ENCODE data around the gene KLHL42.

The KLHL42 gene

GRCh38 chr12:27780612-27781408, 777 bp downstream of the KLHL42 start:
- DNase-seq (ENCODE audit: low spot score): peak; percentile 72

- DNase-seq (ENCODE audit: low spot score): no peak
Observed at GRCh38 chr12:27781680-27782079, 1.6 kb downstream of the KLHL42 start.

GRCh38 chr12:27782481-27782880, 2.4 kb downstream of the KLHL42 start:
- DNase-seq (ENCODE audit: low spot score): no peak

GRCh38 chr12:27785882-27786570, 6.0 kb downstream of the KLHL42 start:
- no peak for DNase-seq (ENCODE audit: low spot score)

- DNase-seq (ENCODE audit: low spot score): no peak
Observed at GRCh38 chr12:27787559-27787958, 7.5 kb downstream of the KLHL42 start.

GRCh38 chr12:27790179-27790578, 10.1 kb downstream of the KLHL42 start:
- no peak for DNase-seq (ENCODE audit: low spot score)

- no peak for DNase-seq (ENCODE audit: low spot score)
Observed at GRCh38 chr12:27794818-27795584, 15.0 kb downstream of the KLHL42 start.

- no peak for DNase-seq (ENCODE audit: low spot score)
Observed at GRCh38 chr12:27796128-27796527, 16.1 kb downstream of the KLHL42 start.

- DNase-seq (ENCODE audit: low spot score): no peak
Observed at GRCh38 chr12:27797301-27798025, 17.4 kb downstream of the KLHL42 start.

GRCh38 chr12:27800819-27801218, 20.8 kb downstream of the KLHL42 start:
- DNase-seq (ENCODE audit: low spot score): no peak

GRCh38 chr12:27801630-27802029, 21.6 kb downstream of the KLHL42 start:
- no peak for DNase-seq (ENCODE audit: low spot score)

- DNase-seq (ENCODE audit: low spot score): no peak
Observed at GRCh38 chr12:27802511-27802910, 22.5 kb downstream of the KLHL42 start.

- no peak for DNase-seq (ENCODE audit: low spot score)
Observed at GRCh38 chr12:27802936-27803335, 22.9 kb downstream of the KLHL42 start.

- no peak for DNase-seq (ENCODE audit: low spot score)
Observed at GRCh38 chr12:27805238-27805637, 25.2 kb downstream of the KLHL42 start.

- DNase-seq (ENCODE audit: low spot score): no peak
Observed at GRCh38 chr12:27806259-27806658, 26.2 kb downstream of the KLHL42 start.

- DNase-seq (ENCODE audit: low spot score): no peak
Observed at GRCh38 chr12:27807063-27807703, 27.1 kb downstream of the KLHL42 start.

- no peak for DNase-seq (ENCODE audit: low spot score)
Observed at GRCh38 chr12:27808841-27809240, 28.8 kb downstream of the KLHL42 start.

- no peak for DNase-seq (ENCODE audit: low spot score)
Observed at GRCh38 chr12:27810756-27811155, 30.7 kb downstream of the KLHL42 start.

GRCh38 chr12:27812502-27812901, 32.5 kb downstream of the KLHL42 start:
- DNase-seq (ENCODE audit: low spot score): no peak

- no peak for DNase-seq (ENCODE audit: low spot score)
Observed at GRCh38 chr12:27814411-27814810, 34.4 kb downstream of the KLHL42 start.

- peak; percentile 37 for DNase-seq (ENCODE audit: low spot score)
Observed at GRCh38 chr12:27814851-27815591, 35.0 kb downstream of the KLHL42 start.

All from SW480 (cell line).